HG03045 (cell line): ENCODE results near the gene SMARCA4.
"Not testable (repeated sequence)": the region's sequence is repeated elsewhere in the genome, so short reads cannot be mapped to it uniquely, and the experiment has no call there.

ENCODE experiments used
- ATAC-seq: cut with Tn5 transposase; IDR thresholded peaks from one replicate; pipeline ENCODE4 v1.9.1; 2021; ENCODE audit warnings: mild to moderate bottlenecking, moderate library complexity; ENCODE audit not compliant: unreplicated experiment

The SMARCA4 gene

GRCh38 chr19:10975374-10976130 is 14.7 kb downstream of the SMARCA4 start:
- ATAC-seq = no peak

GRCh38 chr19:10976131-10976892 is 15.5 kb downstream of the SMARCA4 start:
- ATAC-seq = no peak

GRCh38 chr19:10977742-10978092 is 16.9 kb downstream of the SMARCA4 start:
- ATAC-seq = no peak

- ATAC-seq = no peak
These were observed 19.1 kb downstream of the SMARCA4 start for GRCh38 chr19:10979951-10980381.

GRCh38 chr19:10981252-10981895 is 20.5 kb downstream of the SMARCA4 start:
- no peak for ATAC-seq

GRCh38 chr19:10983026-10983425 is 22.2 kb downstream of the SMARCA4 start:
- no peak for ATAC-seq

- no peak for ATAC-seq
These were observed 23.4 kb downstream of the SMARCA4 start for GRCh38 chr19:10984166-10984735.

GRCh38 chr19:10985502-10985901 is 24.7 kb downstream of the SMARCA4 start:
- ATAC-seq = no peak

- ATAC-seq = no peak
These were observed 25.7 kb downstream of the SMARCA4 start for GRCh38 chr19:10986301-10987127.

- ATAC-seq = no peak
These were observed 26.9 kb downstream of the SMARCA4 start for GRCh38 chr19:10987571-10988297.

GRCh38 chr19:10988380-10988779 is 27.6 kb downstream of the SMARCA4 start:
- ATAC-seq = no peak

GRCh38 chr19:10988921-10989320 is 28.1 kb downstream of the SMARCA4 start:
- no peak for ATAC-seq

GRCh38 chr19:10991076-10991475 is 30.2 kb downstream of the SMARCA4 start:
- ATAC-seq = no peak

GRCh38 chr19:10991521-10992081 is 30.8 kb downstream of the SMARCA4 start:
- ATAC-seq = no peak

- not testable (repeated sequence) for ATAC-seq
These were observed 31.3 kb downstream of the SMARCA4 start for GRCh38 chr19:10992174-10992573.

- ATAC-seq = no peak
These were observed 35.2 kb downstream of the SMARCA4 start for GRCh38 chr19:10995926-10996600.

GRCh38 chr19:10998045-10998533 is 37.3 kb downstream of the SMARCA4 start:
- ATAC-seq = no peak

- ATAC-seq = no peak
These were observed 37.8 kb downstream of the SMARCA4 start for GRCh38 chr19:10998666-10999065.

GRCh38 chr19:11005521-11005920 is 44.7 kb downstream of the SMARCA4 start:
- ATAC-seq = no peak
